ENCODE measurements around the gene CDC23. TPM values are rescaled to one million over a fixed set of nuclear protein-coding genes. Genes with fewer than 3 reads are reported as not detected.

CDC23 gene
- total and polyA plus RNA-seq, 2 of the 8 experiments (the other 6 are each of a cell fraction or from before 2014, with no cell fraction given) = 32.6 to 45.7 TPM

- no peak overlapping the region for H3K4me2 ChIP-seq (ENCODE audit: insufficient read depth in 1 of 2, low read depth in 2 of 2, low read length in 2 of 2)
- H2BK12ac ChIP-seq (ENCODE audit: low read depth, low read length) = no peak overlapping the region
- no peak overlapping the region for H3K4ac ChIP-seq (replicated peaks; ENCODE audit: insufficient read length, low read depth, low read length)
- no peak overlapping the region for H4K8ac ChIP-seq (ENCODE audit: extremely low read depth, insufficient read depth, low read length)
- H3K9ac ChIP-seq (replicated peaks in 1 of 4; ENCODE audit: extremely low read depth in 1 of 4, low read depth in 3 of 4, low read length in 3 of 4) = no peak overlapping the region
- no peak overlapping the region for H2AFZ ChIP-seq (ENCODE audit: low read length)
- FAIRE-seq = no peak
- no peak overlapping the region for H2AK5ac ChIP-seq (ENCODE audit: low read depth, low read length)
- H3K4me3 ChIP-seq (ENCODE audit: extremely low read depth in 1 of 4, insufficient read depth in 2 of 4, low read depth in 3 of 4, low read length in 4 of 4) = no peak overlapping the region
- H3K23ac ChIP-seq (ENCODE audit: insufficient read length) = no peak overlapping the region
- H4K20me1 ChIP-seq (replicated peaks in 1 of 2; ENCODE audit: control insufficient read depth in 1 of 2, insufficient read depth in 2 of 2, low read length in 2 of 2) = peaks cover 2 to 5% of the 10 kb centered on the region in 2 experiments
- ChIA-PET CTCF (ENCODE audit: partially characterized antibody) (interaction anchor here (1.6 kb wide), 1 partner anchor 10 kb away, joined by 4 read pairs; no protein-coding TSS in a partner anchor), POLR2A (ENCODE audit: partially characterized antibody) (no interaction called here)
- no peaks in the 10 kb centered on the region for H3K9me3 ChIP-seq (ENCODE audit: insufficient read depth in 2 of 2, low read depth in 1 of 2, low read length in 1 of 2)
- H3K23me2 ChIP-seq (ENCODE audit: low read depth, low read length) = no peaks in the 10 kb centered on the region; the same call in 1 of the 2 replicates
- H3K36me3 ChIP-seq (ENCODE audit: control insufficient read depth in 2 of 4, insufficient read depth in 4 of 4, low read length in 3 of 4) = peaks cover 38 to 95% (median 64%) of the 10 kb centered on the region in 4 experiments
- H4K91ac ChIP-seq (replicated peaks; ENCODE audit: insufficient read length, low read length) = no peak overlapping the region
- TF ChIP-seq USF2 (IDR thresholded peaks at IDR 0.05; ENCODE audit: low read length) (no peak), NANOG (IDR thresholded peaks at IDR 0.05; ENCODE audit: insufficient read depth, low read depth, low read length, poor library complexity, severe bottlenecking) (no peak), TAF1 (IDR thresholded peaks at IDR 0.05; ENCODE audit: low read depth, low read length) (no peak), BCL11A (IDR thresholded peaks at IDR 0.05; ENCODE audit: low read depth in 2 of 2, low read length in 2 of 2) (no peak), CHD1 (IDR thresholded peaks at IDR 0.05; ENCODE audit: low read depth, low read length) (no peak), RAD21 (IDR thresholded peaks at IDR 0.05 in 1 of 2, conservative IDR thresholded peaks at IDR 0.05 in 1 of 2; ENCODE audit: low read depth in 2 of 2, low read length in 2 of 2) (no peak), BRCA1 (IDR thresholded peaks at IDR 0.05; ENCODE audit: low read depth, low read length) (no peak)
- H3K79me1 ChIP-seq (ENCODE audit: low read depth, low read length) = 0 out of 2 replicates have a peak, but pooled peaks cover 2% of the 10 kb centered on the region
- no peaks in the 10 kb centered on the region for H3K27me3 ChIP-seq (replicated peaks in 1 of 4; ENCODE audit: control insufficient read depth in 3 of 4, extremely low read depth in 1 of 4, insufficient read depth in 3 of 4, low read length in 3 of 4)
- H3K79me2 ChIP-seq (ENCODE audit: control insufficient read depth in 1 of 2, insufficient read depth in 2 of 2, low read length in 2 of 2) = peaks cover 0 to 3% of the 10 kb centered on the region in 2 experiments; a peak in 1 of 4 replicates
- no peak overlapping the region for H3K56ac ChIP-seq (replicated peaks; ENCODE audit: insufficient read length, low read depth, low read length)
- no peak for DNase-seq (ENCODE audit: low read depth in 1 of 2, low spot score in 2 of 2)
- H3K4me1 ChIP-seq (replicated peaks in 1 of 4; ENCODE audit: control insufficient read depth in 3 of 4, insufficient read depth in 4 of 4, low read length in 3 of 4) = no peaks in the 10 kb centered on the region
- H3K27ac ChIP-seq (ENCODE audit: low read depth, low read length) = no peak overlapping the region
- no peak overlapping the region for H3K18ac ChIP-seq (ENCODE audit: extremely low read depth, low read length)
- no peak overlapping the region for H2BK20ac ChIP-seq (ENCODE audit: low read length)
- no peak overlapping the region for H2BK5ac ChIP-seq (ENCODE audit: low read depth, low read length)
- H2BK120ac ChIP-seq (replicated peaks; ENCODE audit: low read depth, low read length) = no peak overlapping the region
- no peak overlapping the region for H4K5ac ChIP-seq (ENCODE audit: insufficient read length, low read depth, low read length)
- H2BK15ac ChIP-seq (ENCODE audit: low read length) = no peak overlapping the region
- H3K14ac ChIP-seq (ENCODE audit: insufficient read length) = no peak overlapping the region
Observed at GRCh38 chr5:138170299-138170698, 42.8 kb downstream of the CDC23 start.
